ENCODE measurements around the gene ACSF3. TPM values are rescaled to one million over a fixed set of nuclear protein-coding genes. Genes with fewer than 3 reads are reported as not detected.
"Not testable (repeated sequence)": the region's sequence is repeated elsewhere in the genome, so short reads cannot be mapped to it uniquely, and the experiment has no call there.

ACSF3 gene
- polyA plus RNA-seq, 1 donor, result 17.9 TPM

GRCh38 chr16:89055894-89056555 lies 37.6 kb upstream of the ACSF3 start:
- DNase-seq, result no peak

GRCh38 chr16:89056592-89056991 lies 37.1 kb upstream of the ACSF3 start:
- DNase-seq, result no peak

- no peak for DNase-seq
Measured at GRCh38 chr16:89057738-89058137, 35.9 kb upstream of the ACSF3 start.

GRCh38 chr16:89058812-89059211 lies 34.8 kb upstream of the ACSF3 start:
- DNase-seq, result no peak

- DNase-seq, result no peak
Measured at GRCh38 chr16:89060207-89060794, 33.4 kb upstream of the ACSF3 start.

- DNase-seq, result no peak
Measured at GRCh38 chr16:89061086-89061485, 32.6 kb upstream of the ACSF3 start.

- DNase-seq, result no peak
Measured at GRCh38 chr16:89061590-89062380, 31.9 kb upstream of the ACSF3 start.

GRCh38 chr16:89062389-89063345 lies 31.0 kb upstream of the ACSF3 start:
- DNase-seq, result no peak

- DNase-seq, result no peak
Measured at GRCh38 chr16:89063768-89064320, 29.8 kb upstream of the ACSF3 start.

- DNase-seq, result no peak
Measured at GRCh38 chr16:89064606-89065457, 28.8 kb upstream of the ACSF3 start.

GRCh38 chr16:89065458-89065822 lies 28.2 kb upstream of the ACSF3 start:
- no peak for DNase-seq

GRCh38 chr16:89066721-89067120 lies 26.9 kb upstream of the ACSF3 start:
- no peak for DNase-seq

- no peak for DNase-seq
Measured at GRCh38 chr16:89067677-89068443, 25.8 kb upstream of the ACSF3 start.

- not testable (repeated sequence) for DNase-seq
Measured at GRCh38 chr16:89068814-89069616, 24.6 kb upstream of the ACSF3 start.

- no peak for DNase-seq
Measured at GRCh38 chr16:89069920-89070319, 23.7 kb upstream of the ACSF3 start.

- no peak for DNase-seq
Measured at GRCh38 chr16:89070590-89070989, 23.1 kb upstream of the ACSF3 start.

- DNase-seq, result no peak
Measured at GRCh38 chr16:89071686-89072547, 21.7 kb upstream of the ACSF3 start.

- no peak for DNase-seq
Measured at GRCh38 chr16:89072548-89073130, 21.0 kb upstream of the ACSF3 start.

Data from hindlimb muscle (tissue), 1 donor.